ENCODE results near the gene HORMAD2.

GRCh38 chr22:30219049-30219654 lies 138.9 kb downstream of the HORMAD2 start:
- TF ChIP-seq ZFP3 (CRISPR knock-in tag; IDR thresholded peaks at IDR 0.05) (no peak), RARB (CRISPR knock-in tag; IDR thresholded peaks at IDR 0.05) (no peak), ZFP30 (CRISPR knock-in tag; IDR thresholded peaks at IDR 0.05) (no peak)
- TF ChIP-seq, protein P1, sequence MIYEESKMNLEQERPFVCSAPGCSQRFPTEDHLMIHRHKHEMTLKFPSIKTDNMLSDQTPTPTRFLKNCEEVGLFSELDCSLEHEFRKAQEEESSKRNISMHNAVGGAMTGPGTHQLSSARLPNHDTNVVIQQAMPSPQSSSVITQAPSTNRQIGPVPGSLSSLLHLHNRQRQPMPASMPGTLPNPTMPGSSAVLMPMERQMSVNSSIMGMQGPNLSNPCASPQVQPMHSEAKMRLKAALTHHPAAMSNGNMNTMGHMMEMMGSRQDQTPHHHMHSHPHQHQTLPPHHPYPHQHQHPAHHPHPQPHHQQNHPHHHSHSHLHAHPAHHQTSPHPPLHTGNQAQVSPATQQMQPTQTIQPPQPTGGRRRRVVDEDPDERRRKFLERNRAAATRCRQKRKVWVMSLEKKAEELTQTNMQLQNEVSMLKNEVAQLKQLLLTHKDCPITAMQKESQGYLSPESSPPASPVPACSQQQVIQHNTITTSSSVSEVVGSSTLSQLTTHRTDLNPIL (CRISPR knock-in tag; IDR thresholded peaks at IDR 0.05; ENCODE audit: low read depth): no peak
